Endothelial cell of umbilical vein (primary cell): Measurements from ENCODE around the gene BZW2. TPM values are rescaled to one million over a fixed set of nuclear protein-coding genes. Genes with fewer than 3 reads are reported as not detected.

Experiments
- BruUV-seq: library from RNA; stranded (reverse); fragments of 400-500 nt; replicated peaks from 2 replicates; lab custom pipeline; 2021; lab: Mats Ljungman, UMichigan
- CTCF ChIA-PET: fragments of 300-600, 350-600 bp; sonication (Branson Sonifier 250); formaldehyde crosslinking; loops from one replicate; lab custom pipeline; 2021; ENCODE audit warnings: antibody characterized with exemption, inconsistent platforms; lab: Charles Lee
- POLR2A ChIA-PET: fragments of 300-600, 350-600 bp; sonication (Branson Sonifier 250); formaldehyde crosslinking; loops from one replicate; lab custom pipeline; 2021; ENCODE audit warnings: antibody characterized with exemption, inconsistent platforms; lab: Charles Lee
- DNase-seq: peaks from one replicate; pipeline ENCODE4 v3.0.0-alpha.2; 2011; ENCODE audit warnings: low read depth, low spot score
- FAIRE-seq: peaks from 2 replicates; lab custom pipeline; 2011; peaks lifted over from hg19 to GRCh38; lab: Jason Lieb, UNC
- H2AFZ ChIP-seq: 2 replicates; pipeline ENCODE4 v1.6.0; 2012; ENCODE audit warnings: low read depth, low read length, control low read depth, inconsistent platforms
- H3K27ac ChIP-seq: 2 replicates; pipeline ENCODE4 v1.5.1; 2011; ENCODE audit warnings: low read depth, mild to moderate bottlenecking, control low read depth, low read length, moderate library complexity; ENCODE audit not compliant: insufficient read depth
- H3K27me3 ChIP-seq, 2 experiments: 2 replicates each; pipeline versions ENCODE4 v1.6.0 to v1.6.1; 2011; ENCODE audit warnings: low read length in 2 of 2, mixed read lengths in 1 of 2; ENCODE audit not compliant: control insufficient read depth in 2 of 2, insufficient read depth in 2 of 2
- H3K36me3 ChIP-seq, 2 experiments: 2 replicates in 1 of 2; 3 replicates in 1 of 2; pipeline ENCODE4 v1.5.1; 2011; ENCODE audit warnings: low read length in 2 of 2, mild to moderate bottlenecking in 1 of 2, moderate library complexity in 1 of 2; ENCODE audit not compliant: control insufficient read depth in 2 of 2, insufficient read depth in 2 of 2; ENCODE audit errors: extremely low read depth in 1 of 2
- H3K4me1 ChIP-seq: 3 replicates; pipeline ENCODE4 v1.5.1; 2011; ENCODE audit warnings: mild to moderate bottlenecking, low read length; ENCODE audit not compliant: control insufficient read depth, insufficient read depth; ENCODE audit errors: extremely low read depth
- H3K4me2 ChIP-seq: 2 replicates; pipeline ENCODE4 v1.6.1; 2011; ENCODE audit warnings: low read length, control low read depth, mixed read lengths; ENCODE audit not compliant: insufficient read depth
- H3K4me3 ChIP-seq, 3 experiments: fragments of 200-600 bp in 1 of 3; sonication (generic), shearing (Covaris generic) in 1 of 3; replicated peaks in 1 of 3; 2 replicates each; pipeline ENCODE4 v1.5.1; 2011 to 2016; ENCODE audit warnings: control low read depth in 3 of 3, low read length in 3 of 3, mild to moderate bottlenecking in 2 of 3, inconsistent platforms in 1 of 3, low read depth in 1 of 3, moderate library complexity in 1 of 3; ENCODE audit not compliant: insufficient read depth in 1 of 3
- H3K79me2 ChIP-seq: 2 replicates; pipeline ENCODE4 v1.6.0; 2012; ENCODE audit warnings: low read length, inconsistent platforms; ENCODE audit not compliant: control insufficient read depth, insufficient read depth
- H3K9ac ChIP-seq: replicated peaks from 2 replicates; pipeline ENCODE3; 2011; ENCODE audit warnings: low read length, control low read depth; ENCODE audit not compliant: insufficient read depth; ENCODE audit errors: extremely low read depth
- H3K9me1 ChIP-seq: replicated peaks from 3 replicates; pipeline ENCODE4 v1.6.0; 2011; ENCODE audit warnings: mild to moderate bottlenecking, low read length; ENCODE audit not compliant: control insufficient read depth, insufficient read depth; ENCODE audit errors: extremely low read depth
- H3K9me3 ChIP-seq: replicated peaks from 2 replicates; pipeline ENCODE4 v1.5.1; 2012; ENCODE audit warnings: low read length, inconsistent platforms; ENCODE audit not compliant: control insufficient read depth, insufficient read depth
- H4K20me1 ChIP-seq: replicated peaks from 2 replicates; pipeline ENCODE3; 2011; ENCODE audit warnings: mild to moderate bottlenecking, low read length; ENCODE audit not compliant: control insufficient read depth, insufficient read depth; ENCODE audit errors: extremely low read depth
- CTCF ChIP-seq, 2 donors: IDR thresholded peaks; 1 replicate in 1 of 2; 2 replicates in 1 of 2; pipeline ENCODE4 v1.5.1; 2011; ENCODE audit warnings: low read length in 2 of 2, mild to moderate bottlenecking in 2 of 2, moderate library complexity in 2 of 2, control low read depth in 1 of 2, inconsistent platforms in 1 of 2, low read depth in 1 of 2; ENCODE audit not compliant: insufficient read depth in 1 of 2; ENCODE audit errors: extremely low read depth in 1 of 2
- EZH2 ChIP-seq: IDR thresholded peaks from 2 replicates; pipeline ENCODE4 v1.6.1; 2012; ENCODE audit warnings: borderline replicate concordance, low read depth, mild to moderate bottlenecking, moderate library complexity, low read length, inconsistent platforms; ENCODE audit not compliant: severe bottlenecking
- FOS ChIP-seq: IDR thresholded peaks from 2 replicates; pipeline ENCODE4 v1.6.1; 2011; ENCODE audit warnings: mild to moderate bottlenecking, low read length, moderate library complexity, borderline replicate concordance; ENCODE audit not compliant: insufficient read depth
- GATA2 ChIP-seq: IDR thresholded peaks from 2 replicates; pipeline ENCODE4 v1.7.0; 2011; ENCODE audit warnings: low read depth, mild to moderate bottlenecking, moderate library complexity, mixed read lengths, low read length; ENCODE audit not compliant: insufficient read length, insufficient read depth
- JUN ChIP-seq: IDR thresholded peaks from 2 replicates; pipeline ENCODE4 v1.6.1; 2011; ENCODE audit warnings: borderline replicate concordance, low read depth; ENCODE audit not compliant: insufficient read length, insufficient read depth
- MAX ChIP-seq: IDR thresholded peaks from 2 replicates; pipeline ENCODE4 v1.6.1; 2011; ENCODE audit not compliant: insufficient read depth, insufficient read length
- MYC ChIP-seq: IDR thresholded peaks from one replicate; pipeline ENCODE4 v1.6.1; 2011; ENCODE audit warnings: mild to moderate bottlenecking, low read depth, low read length
- POLR2A ChIP-seq: IDR thresholded peaks from 2 replicates; pipeline ENCODE4 v1.6.1; 2012; ENCODE audit warnings: low read depth, mild to moderate bottlenecking, control low read depth, low read length
- POLR2AphosphoS5 ChIP-seq: IDR thresholded peaks from 2 replicates; pipeline ENCODE4 v1.6.1; 2012; ENCODE audit warnings: low read depth, mild to moderate bottlenecking, control low read depth, low read length, moderate library complexity; ENCODE audit not compliant: insufficient read depth
- dilution Hi-C: fragments of 300-500 bp; cut with MboI; formaldehyde crosslinking; loops from one replicate; pipeline ENCODE4 v1.15.0; 2019; ENCODE audit warnings: low sequenced_read_pairs; ENCODE audit not compliant: extremely low pct_ligation_motif_present
- intact Hi-C: fragments of 100-400 bp; cut with micrococcal nuclease; formaldehyde crosslinking; loops from one replicate; pipeline ENCODE4 v1.10.0; 2022
- polyA plus RNA-seq, 4 experiments: library from polyadenylated mRNA; depleted of rRNA in 3 of 4; stranded (reverse) in 3 of 4; unstranded in 1 of 4; fragments of >200 nt; gene quantifications; 2 replicates each; pipeline versions ENCODE4 v1.2.1 to v1.2.3, GENCODE V29; 2011 to 2012; ENCODE audit warnings: missing spikeins in 1 of 4
- total RNA-seq: library from RNA; stranded (reverse); gene quantifications from 2 replicates; pipeline ENCODE4 v1.2.3, GENCODE V29; 2021

The BZW2 gene
- total and polyA plus RNA-seq, 2 donors (not counting 3 experiments of a cell fraction or from before 2014, with no cell fraction given), result 39.7 to 106 TPM

GRCh38 chr7:16668978-16669377 lies 23.0 kb downstream of the BZW2 start:
- FAIRE-seq (no peak), DNase-seq (no peak)
- Histone ChIP-seq H4K20me1 (peaks cover 2% of the 10 kb centered on the region), H3K4me3 (no peak overlapping the region), H3K36me3 (peaks cover 1 to 6% of the 10 kb centered on the region in 2 experiments), H3K4me1 (no peaks in the 10 kb centered on the region), H3K4me2 (no peak overlapping the region), H3K9me1 (no peaks in the 10 kb centered on the region), H3K27me3 (no peaks in the 10 kb centered on the region), H3K9me3 (no peaks in the 10 kb centered on the region), H3K79me2 (peaks cover 77% of the 10 kb centered on the region), H2AFZ (no peak overlapping the region), H3K27ac (no peak overlapping the region), H3K9ac (no peak overlapping the region)
- intact Hi-C loops (no loop called here), dilution Hi-C loops (no loop called here)
- ChIA-PET POLR2A (no interaction called here), CTCF (no interaction called here)
- TF ChIP-seq MYC (no peak), POLR2A (no peak), EZH2 (no peak), CTCF (IDR thresholded peaks at IDR 0.05; ENCODE audit: extremely low read depth in 1 of 2, insufficient read depth in 1 of 2, low read depth in 1 of 2, low read length in 2 of 2) (no peak), FOS (no peak), JUN (no peak), MAX (no peak), POLR2AphosphoS5 (no peak), GATA2 (no peak)
- BruUV-seq, result no TSS peak
